HG02938 (cell line): ENCODE measurements around the gene GMDS.

Source experiments
- ATAC-seq: cut with Tn5 transposase; IDR thresholded peaks from one replicate; pipeline ENCODE4 v1.9.1; 2021; ENCODE audit warnings: mild to moderate bottlenecking, moderate library complexity; ENCODE audit not compliant: unreplicated experiment

GMDS gene

DNA sequence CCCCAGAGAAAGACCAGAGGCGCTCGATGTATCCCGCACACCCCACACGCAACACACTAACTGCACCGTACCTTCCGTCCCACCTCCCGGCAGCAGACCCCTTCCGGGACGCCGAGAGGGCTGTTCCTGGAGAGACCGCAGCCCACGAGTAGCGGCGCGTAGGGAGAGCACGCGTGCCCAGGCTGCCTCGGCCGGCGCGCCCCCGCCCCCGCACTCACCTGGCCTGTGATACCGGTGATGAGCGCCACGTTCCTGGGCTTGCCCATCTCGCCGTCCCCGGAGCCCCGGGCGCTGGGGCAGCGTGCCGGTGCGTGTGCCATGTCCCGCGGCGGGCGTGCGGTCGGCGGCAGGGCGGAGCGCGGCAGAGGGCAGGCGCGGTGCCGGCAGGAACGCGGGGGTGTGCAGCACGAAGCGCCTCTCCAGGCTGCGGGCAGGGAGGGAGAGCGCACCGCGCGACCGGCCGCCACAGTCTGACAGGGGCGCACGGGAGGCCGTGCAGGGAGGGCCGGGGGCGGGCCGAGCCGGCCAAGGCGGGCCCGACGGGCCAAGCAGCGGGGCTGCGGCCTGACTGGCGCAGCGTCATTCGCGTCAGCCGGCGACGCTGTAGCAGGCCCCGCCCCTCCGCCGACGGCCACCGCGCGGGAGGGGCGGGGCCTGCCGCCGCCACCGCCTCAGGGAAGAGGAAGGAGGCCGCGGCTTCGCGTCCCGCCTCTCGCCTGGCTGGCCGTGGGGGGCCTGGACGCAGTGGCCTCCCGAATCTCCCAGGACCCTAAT is at the start of gene GMDS:
TSS of gene GMDS (minus strand) at position 503 of the 774 bp plus-strand sequence.
- peak; percentile 84 for ATAC-seq

GRCh38 chr6:2285510-2285909 is 40.1 kb upstream of the GMDS start:
- no peak for ATAC-seq

- ATAC-seq: no peak
These were observed 30.5 kb upstream of the GMDS start for GRCh38 chr6:2275892-2276242.

DNA sequence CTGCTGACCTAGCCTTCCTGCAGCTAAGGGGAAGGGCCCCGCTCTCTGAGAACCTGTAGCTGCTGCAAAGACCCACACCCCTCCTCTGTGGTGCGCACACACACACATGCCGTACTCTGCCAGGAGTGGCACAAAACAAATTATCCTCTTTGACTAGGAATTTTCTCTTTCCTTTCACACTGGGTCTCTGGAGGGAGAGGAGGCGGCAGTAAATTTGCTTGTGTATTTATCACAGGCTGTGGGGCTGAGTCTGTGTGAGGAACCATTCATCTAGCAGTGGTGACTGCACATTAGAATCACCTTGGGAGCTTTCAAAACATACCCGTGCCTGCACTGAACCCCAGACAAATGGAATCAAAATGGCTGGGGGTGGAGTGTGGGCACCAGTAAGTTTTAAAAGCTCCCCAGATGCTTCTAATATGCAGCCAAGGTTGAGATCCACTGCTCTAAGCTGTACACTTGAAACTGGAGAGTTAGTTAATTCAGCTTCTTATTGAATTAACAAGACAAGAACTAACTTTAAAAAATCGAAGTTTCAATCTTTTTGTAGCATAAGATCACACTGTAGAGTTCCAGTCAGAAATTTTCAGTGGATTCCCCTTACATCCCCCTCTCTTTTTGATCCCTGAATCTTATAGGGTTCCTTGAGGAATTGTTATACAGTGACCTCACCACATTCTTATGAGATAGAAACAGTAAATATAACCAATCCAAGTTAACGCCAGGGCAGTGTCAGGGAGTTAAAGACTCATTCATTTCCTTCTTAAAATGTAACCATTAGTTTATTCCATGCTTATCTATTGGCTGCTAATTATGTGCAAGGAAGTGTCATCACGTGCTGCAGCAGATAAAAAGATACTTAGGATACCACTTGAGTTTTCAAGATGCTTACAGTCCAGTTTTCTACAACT is 29.8 kb upstream of the GMDS start:
- no peak for ATAC-seq

- no peak for ATAC-seq
These were observed 27.3 kb upstream of the GMDS start for GRCh38 chr6:2272696-2273095.

- no peak for ATAC-seq
These were observed 24.6 kb upstream of the GMDS start for GRCh38 chr6:2270054-2270453.

GRCh38 chr6:2266841-2267240 is 21.4 kb upstream of the GMDS start:
- no peak for ATAC-seq

- ATAC-seq: no peak
These were observed 20.8 kb upstream of the GMDS start for GRCh38 chr6:2266031-2266795.

GRCh38 chr6:2264932-2265331 is 19.5 kb upstream of the GMDS start:
- no peak for ATAC-seq

DNA sequence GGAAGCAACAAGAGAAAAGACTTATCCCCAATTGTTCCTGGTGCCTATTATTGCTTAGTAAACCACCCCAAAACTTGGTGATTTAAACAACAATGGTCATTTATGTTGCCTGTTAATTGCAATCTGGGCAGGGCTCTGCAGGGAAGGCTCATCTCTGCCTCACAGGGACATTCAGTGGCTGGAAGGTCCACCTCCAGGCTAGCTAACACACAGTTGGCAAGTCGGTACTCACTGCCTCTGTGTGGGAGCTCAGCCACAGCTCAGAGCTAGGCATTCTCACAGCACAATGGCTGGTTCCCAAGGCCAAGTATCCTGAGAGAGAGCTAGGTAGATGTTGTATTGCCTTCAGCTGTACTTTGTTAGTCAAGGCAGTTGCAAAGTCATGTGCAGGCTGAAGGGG is 18.5 kb upstream of the GMDS start:
- ATAC-seq: no peak

GRCh38 chr6:2259574-2259973 is 14.2 kb upstream of the GMDS start:
- no peak for ATAC-seq

DNA sequence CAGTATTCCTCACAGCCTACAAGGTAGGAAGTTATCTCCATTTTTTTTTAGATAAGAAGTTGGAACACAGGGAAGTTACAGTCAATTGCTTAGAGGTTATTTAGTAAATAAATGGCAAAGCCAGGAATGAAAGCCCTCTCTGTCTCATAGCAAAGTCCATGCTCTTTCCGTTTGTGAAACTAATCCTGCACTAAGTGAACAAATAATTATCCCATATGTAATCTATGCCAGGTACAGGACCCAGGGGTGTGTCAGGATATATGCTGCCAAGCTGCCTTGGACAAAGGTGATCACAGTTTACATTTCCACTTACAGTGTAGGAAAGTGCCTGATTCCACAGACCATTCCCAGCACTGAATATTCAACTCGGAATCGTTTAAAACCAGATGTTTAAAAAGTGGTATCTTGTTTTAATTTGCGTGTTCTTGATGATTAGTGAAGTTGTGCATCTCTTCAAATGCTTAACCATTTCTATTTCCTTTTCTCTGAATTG is 13.6 kb upstream of the GMDS start:
- ATAC-seq: no peak

GRCh38 chr6:2258112-2258511 is 12.7 kb upstream of the GMDS start:
- no peak for ATAC-seq

- no peak for ATAC-seq
These were observed 12.0 kb upstream of the GMDS start for GRCh38 chr6:2257363-2257762.

DNA sequence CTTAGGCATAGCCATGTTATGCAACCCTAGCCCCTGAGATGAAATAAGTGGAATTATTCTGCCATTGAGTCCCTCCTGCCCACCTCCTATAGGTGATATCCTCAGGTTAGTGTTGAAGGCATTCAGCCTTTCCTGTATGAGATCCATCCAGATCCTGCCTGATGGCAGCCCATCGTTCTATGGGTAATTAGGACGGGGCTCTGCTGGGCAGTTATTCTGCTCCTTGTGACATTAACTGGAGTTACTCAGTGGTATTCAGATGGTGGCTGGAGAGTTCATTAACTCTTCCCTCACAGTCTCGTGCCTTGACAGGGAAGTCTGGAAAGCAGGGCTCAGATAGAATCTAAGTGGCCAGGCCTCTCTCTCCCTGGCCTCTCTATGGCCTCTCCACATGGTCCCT is 9.3 kb upstream of the GMDS start:
- ATAC-seq: no peak

DNA sequence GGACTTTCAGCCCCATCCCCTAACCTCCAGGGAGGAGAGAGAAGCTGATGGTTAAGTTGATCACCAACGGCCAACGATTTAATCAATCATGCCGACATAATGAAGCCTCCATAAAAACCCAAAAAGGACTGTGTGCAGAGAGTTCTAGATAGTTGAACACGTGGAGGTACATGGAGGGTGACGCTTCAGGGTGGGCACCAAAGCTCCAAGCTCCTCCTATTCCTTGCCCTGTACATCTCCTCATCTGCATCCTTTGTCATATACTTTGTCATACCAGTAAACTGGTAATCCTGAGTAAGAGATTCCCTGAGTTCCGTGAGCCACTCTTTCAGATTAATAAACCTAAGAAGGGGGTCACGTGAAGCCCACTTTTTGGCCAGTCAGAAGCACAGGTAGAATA is 3.7 kb upstream of the GMDS start:
- no peak for ATAC-seq

- ATAC-seq: no peak
These were observed 2.3 kb upstream of the GMDS start for GRCh38 chr6:2247664-2248063.

DNA sequence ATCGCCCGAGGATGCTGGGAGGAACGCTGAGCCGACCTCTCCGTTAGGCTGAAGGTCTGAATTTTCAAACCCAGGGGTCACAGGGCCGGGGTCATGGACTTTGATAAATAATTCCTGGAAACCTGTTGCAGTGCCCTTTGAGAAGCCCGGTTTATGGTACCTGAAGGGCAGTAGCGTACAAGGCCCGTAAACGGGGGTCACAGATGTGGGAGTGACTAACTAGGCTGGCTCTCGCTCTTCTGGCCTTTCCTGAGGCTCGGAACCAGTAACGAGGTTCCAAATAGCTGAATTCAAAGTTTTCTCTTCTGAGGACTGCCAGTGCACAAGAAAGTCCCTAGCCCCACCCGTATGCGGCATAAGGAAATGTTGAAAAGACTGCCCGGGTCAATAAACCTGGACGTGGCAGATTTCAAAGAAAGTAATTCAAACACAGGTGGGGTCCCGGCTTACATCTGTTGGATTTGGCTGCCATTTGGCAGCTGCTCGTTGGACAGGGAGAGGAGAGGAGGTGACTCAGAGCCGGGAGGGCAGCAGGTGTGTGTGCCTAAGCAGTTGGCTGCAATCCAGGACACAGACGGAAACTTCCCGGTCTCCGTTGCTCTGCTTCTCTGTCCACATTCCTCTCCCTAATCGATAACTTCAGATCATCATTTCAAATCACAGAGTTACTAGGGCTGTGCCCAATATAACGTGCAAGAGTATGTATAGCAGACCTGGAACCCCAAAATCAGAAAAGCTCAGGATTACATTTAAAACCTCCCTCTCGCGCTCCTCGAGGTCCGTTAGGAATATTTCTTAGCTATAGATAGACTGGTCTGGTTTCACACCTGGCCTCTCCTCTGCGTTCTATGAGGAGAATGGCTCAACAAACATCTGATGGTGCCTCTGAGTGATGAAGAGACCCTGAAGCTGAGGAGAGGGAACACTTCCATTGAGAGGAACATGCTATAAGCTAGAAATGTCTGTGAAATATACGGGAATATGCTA is 765 bp upstream of the GMDS start:
- ATAC-seq: peak; percentile 20

DNA sequence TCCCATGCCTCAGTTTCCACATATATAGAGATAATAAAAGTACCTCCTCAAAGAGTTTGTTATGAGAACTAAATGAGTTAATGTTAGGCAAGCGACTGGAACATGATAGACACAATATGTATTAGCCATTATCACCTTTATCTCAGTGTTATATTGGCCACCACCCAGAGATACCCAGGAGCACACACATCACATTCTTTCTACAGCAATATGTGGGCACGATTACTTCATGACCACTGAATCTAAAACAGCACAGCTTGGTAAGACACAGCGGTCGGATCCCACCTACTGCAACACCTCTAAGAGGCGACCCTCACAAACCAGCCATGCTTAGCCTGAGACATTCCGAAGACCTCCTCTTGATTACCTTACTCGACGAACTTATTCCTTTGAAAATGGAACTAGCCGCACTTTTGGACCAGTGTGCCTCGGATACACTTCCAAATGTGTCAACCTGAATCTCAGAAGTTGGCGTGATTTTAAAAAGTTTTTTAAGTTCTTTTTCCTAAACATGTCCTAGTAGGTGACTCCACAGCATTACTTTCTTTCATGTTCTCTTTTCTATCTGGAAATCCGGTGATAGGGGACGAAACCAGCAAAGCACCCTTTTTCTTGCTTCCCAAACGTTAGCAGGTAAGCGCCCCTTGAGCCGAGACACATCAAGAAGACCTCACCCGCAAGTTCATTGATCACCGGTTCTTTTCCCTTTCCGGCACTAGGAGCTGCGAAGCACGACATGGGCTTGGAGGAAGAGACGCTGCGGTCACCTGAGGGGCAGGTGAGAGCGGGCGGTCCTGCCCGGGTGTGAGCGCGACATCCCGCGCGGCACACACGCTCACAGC is 923 bp downstream of the GMDS start:
- ATAC-seq: peak; percentile 19
